SU-DHL-6 (cell line): ENCODE measurements around the gene C1QL1.

Experiments
- H2AFZ ChIP-seq: fragments of 200-600 bp; sonication (generic); 2 replicates; pipeline ENCODE4 v1.6.1; 2014; ENCODE audit warnings: low read depth, mild to moderate bottlenecking, moderate library complexity, mixed read lengths, antibody characterized with exemption, low read length; ENCODE audit not compliant: severe bottlenecking
- H3F3A ChIP-seq: fragments of 200-600 bp; shearing (Covaris generic); 2 replicates; pipeline ENCODE4 v1.6.0; 2016; ENCODE audit warnings: antibody characterized with exemption, mild to moderate bottlenecking; ENCODE audit not compliant: insufficient read depth
- H3K27ac ChIP-seq: fragments of 200-600 bp; sonication (generic); 2 replicates; pipeline ENCODE4 v1.5.1; 2016; ENCODE audit warnings: low read depth, mild to moderate bottlenecking, low read length, moderate library complexity, mixed read lengths
- H3K27me3 ChIP-seq: fragments of 200-600 bp; sonication (generic), shearing (Covaris generic); 2 replicates; pipeline ENCODE4 v1.6.0; 2014; ENCODE audit warnings: mild to moderate bottlenecking, low read length
- H3K36me3 ChIP-seq: fragments of 200-600 bp; sonication (generic); 2 replicates; pipeline ENCODE4 v1.6.1; 2014; ENCODE audit warnings: mild to moderate bottlenecking, low read length, mixed read lengths
- H3K4me2 ChIP-seq: fragments of 300-600, 200-600 bp; shearing (Covaris generic), sonication (generic); 2 replicates; pipeline ENCODE4 v1.6.0; 2014; ENCODE audit warnings: low read length, low read depth, mild to moderate bottlenecking; ENCODE audit not compliant: poor library complexity, severe bottlenecking
- H3K4me3 ChIP-seq: fragments of 200-600 bp; sonication (generic); 2 replicates; pipeline ENCODE4 v1.5.1; 2014; ENCODE audit warnings: antibody characterized with exemption, low read length, mild to moderate bottlenecking, mixed read lengths; ENCODE audit not compliant: insufficient read depth, poor library complexity, severe bottlenecking
- H3K79me2 ChIP-seq: fragments of 200-600 bp; sonication (generic); 2 replicates; pipeline ENCODE4 v1.6.1; 2014; ENCODE audit warnings: mild to moderate bottlenecking, low read length, moderate library complexity; ENCODE audit not compliant: insufficient read depth
- H3K9ac ChIP-seq: fragments of 200-600 bp; sonication (generic); 2 replicates; pipeline ENCODE4 v1.7.0; 2014; ENCODE audit warnings: mild to moderate bottlenecking, low read length
- H3K9me2 ChIP-seq: fragments of 200-600 bp; sonication (generic); replicated peaks from 2 replicates; pipeline ENCODE4 v1.6.1; 2014; ENCODE audit warnings: low read length; ENCODE audit not compliant: insufficient read depth
- H3K9me3 ChIP-seq: fragments of 200-600 bp; sonication (generic); 2 replicates; pipeline ENCODE4 v1.6.1; 2014; ENCODE audit warnings: low read length, mixed read lengths; ENCODE audit not compliant: insufficient read depth
- H4K20me1 ChIP-seq: fragments of 200-600 bp; sonication (generic); 2 replicates; pipeline ENCODE4 v1.6.1; 2014; ENCODE audit warnings: low read depth, mild to moderate bottlenecking, antibody characterized with exemption, low read length, moderate library complexity, mixed read lengths
- CTCF ChIP-seq: fragments of 200-600 bp; sonication (generic); IDR thresholded peaks from one replicate; pipeline ENCODE4 v1.5.1; 2017; ENCODE audit warnings: antibody characterized with exemption, mild to moderate bottlenecking, low read length, moderate library complexity; ENCODE audit not compliant: insufficient read depth, poor library complexity, severe bottlenecking
- EZH2phosphoT487 ChIP-seq: fragments of 200-600 bp; sonication (generic), shearing (Covaris generic); conservative IDR thresholded peaks from 2 replicates; pipeline ENCODE4 v1.6.1; 2018; ENCODE audit warnings: mild to moderate bottlenecking, antibody characterized with exemption, low read length, moderate library complexity, mixed read lengths

C1QL1 gene

GRCh38 chr17:44960691-44961090 lies 7.4 kb downstream of the C1QL1 start:
- H3K4me2 ChIP-seq = no peak overlapping the region
- no peak overlapping the region for H2AFZ ChIP-seq
- H3K9me2 ChIP-seq = no peaks in the 10 kb centered on the region
- no peaks in the 10 kb centered on the region for H3F3A ChIP-seq
- no peaks in the 10 kb centered on the region for H3K9me3 ChIP-seq
- TF ChIP-seq CTCF (no peak), EZH2phosphoT487 (no peak)
- no peak overlapping the region for H3K9ac ChIP-seq
- no peaks in the 10 kb centered on the region for H3K36me3 ChIP-seq
- no peaks in the 10 kb centered on the region for H4K20me1 ChIP-seq
- no peaks in the 10 kb centered on the region for H3K27me3 ChIP-seq
- no peak overlapping the region for H3K4me3 ChIP-seq
- H3K27ac ChIP-seq = no peak overlapping the region
- H3K79me2 ChIP-seq = no peaks in the 10 kb centered on the region

- H3K79me2 ChIP-seq = no peaks in the 10 kb centered on the region
- TF ChIP-seq EZH2phosphoT487 (no peak), CTCF (no peak)
- H3K4me2 ChIP-seq = no peak overlapping the region
- no peaks in the 10 kb centered on the region for H3F3A ChIP-seq
- no peaks in the 10 kb centered on the region for H3K27me3 ChIP-seq
- H3K9ac ChIP-seq = no peak overlapping the region
- H3K27ac ChIP-seq = no peak overlapping the region
- H3K9me2 ChIP-seq = no peaks in the 10 kb centered on the region
- no peaks in the 10 kb centered on the region for H4K20me1 ChIP-seq
- H3K36me3 ChIP-seq = no peaks in the 10 kb centered on the region
- H3K9me3 ChIP-seq = no peaks in the 10 kb centered on the region
- no peak overlapping the region for H3K4me3 ChIP-seq
- no peak overlapping the region for H2AFZ ChIP-seq
These were observed 8.1 kb downstream of the C1QL1 start for GRCh38 chr17:44959821-44960531.

GRCh38 chr17:44956998-44957981 lies 10.8 kb downstream of the C1QL1 start:
- Histone ChIP-seq H3K4me3 (no peak overlapping the region), H3K4me2 (no peak overlapping the region), H3K27ac (no peak overlapping the region), H3K9ac (no peak overlapping the region), H3K27me3 (no peaks in the 10 kb centered on the region), H4K20me1 (no peaks in the 10 kb centered on the region), H2AFZ (no peak overlapping the region), H3F3A (no peaks in the 10 kb centered on the region), H3K36me3 (no peaks in the 10 kb centered on the region), H3K9me3 (no peaks in the 10 kb centered on the region), H3K9me2 (no peaks in the 10 kb centered on the region), H3K79me2 (no peaks in the 10 kb centered on the region)
- TF ChIP-seq CTCF (no peak), EZH2phosphoT487 (no peak)
